Mucosa of stomach (tissue), 1 donor: ENCODE data around the gene CENPS.

Experiments
- H3K27me3 ChIP-seq: one replicate; pipeline ENCODE4 v1.7.0; 2013; ENCODE audit warnings: mild to moderate bottlenecking, low read length; ENCODE audit not compliant: control insufficient read depth, insufficient read depth
- H3K36me3 ChIP-seq: one replicate; pipeline ENCODE4 v1.7.0; 2013; ENCODE audit warnings: low read length; ENCODE audit not compliant: control insufficient read depth, insufficient read depth
- H3K4me1 ChIP-seq: one replicate; pipeline ENCODE4 v1.7.0; 2013; ENCODE audit warnings: mild to moderate bottlenecking, low read length; ENCODE audit not compliant: control insufficient read depth, insufficient read depth
- H3K4me3 ChIP-seq: one replicate; pipeline ENCODE4 v1.7.0; 2013; ENCODE audit warnings: low read length
- H3K9ac ChIP-seq: one replicate; pipeline ENCODE4 v1.7.0; 2013; ENCODE audit warnings: mild to moderate bottlenecking, low read length, moderate library complexity
- H3K9me3 ChIP-seq: one replicate; pipeline ENCODE4 v1.7.0; 2013; ENCODE audit warnings: mild to moderate bottlenecking, low read length, moderate library complexity; ENCODE audit not compliant: control insufficient read depth
- donor health status: Pancreatic carcinoma.

The CENPS gene

GRCh38 chr1:10430216-10431069 lies at the start of gene CENPS:
CENPS (plus strand) TSS chr1:10430433; CDS start chr1:10430518, 85 bp downstream.
- Histone ChIP-seq H3K36me3 (no peaks in the 10 kb centered on the region), H3K9me3 (no peaks in the 10 kb centered on the region), H3K4me3 (peak within 1 kb of the TSS; percentile 95), H3K9ac (peak within 1 kb of the TSS; percentile 78), H3K27me3 (no peaks in the 10 kb centered on the region), H3K4me1 (peaks cover 9% of the 10 kb centered on the region)

- Histone ChIP-seq H3K4me3 (no peak overlapping the region), H3K27me3 (no peaks in the 10 kb centered on the region)
These were observed 49.5 kb upstream of the CENPS start for GRCh38 chr1:10380594-10381275.

GRCh38 chr1:10383630-10384029 lies 46.6 kb upstream of the CENPS start:
- Histone ChIP-seq H3K4me1 (peaks cover 28% of the 10 kb centered on the region), H3K9me3 (no peaks in the 10 kb centered on the region), H3K4me3 (no peak overlapping the region), H3K36me3 (no peaks in the 10 kb centered on the region), H3K9ac (no peak overlapping the region), H3K27me3 (no peaks in the 10 kb centered on the region)

More at GRCh38 chr1:10380594-10381275, 49.5 kb upstream of the CENPS start:
- Histone ChIP-seq H3K4me1 (peaks cover 9% of the 10 kb centered on the region), H3K9ac (no peak overlapping the region), H3K9me3 (no peaks in the 10 kb centered on the region), H3K36me3 (no peaks in the 10 kb centered on the region)

- Histone ChIP-seq H3K4me1 (peaks cover 34% of the 10 kb centered on the region), H3K9me3 (no peaks in the 10 kb centered on the region), H3K9ac (no peak overlapping the region), H3K36me3 (no peaks in the 10 kb centered on the region), H3K4me3 (no peak overlapping the region), H3K27me3 (no peaks in the 10 kb centered on the region)
These were observed 46.0 kb upstream of the CENPS start for GRCh38 chr1:10384219-10384618.

- Histone ChIP-seq H3K4me1 (peaks cover 26% of the 10 kb centered on the region), H3K36me3 (no peaks in the 10 kb centered on the region), H3K9ac (peak overlapping the region; percentile 48), H3K9me3 (no peaks in the 10 kb centered on the region), H3K27me3 (no peaks in the 10 kb centered on the region), H3K4me3 (no peak overlapping the region)
These were observed 43.2 kb upstream of the CENPS start for GRCh38 chr1:10386761-10387676.

GRCh38 chr1:10387677-10388386 lies 42.4 kb upstream of the CENPS start:
- no peaks in the 10 kb centered on the region for H3K27me3 ChIP-seq
- peak overlapping the region; percentile 48 for H3K9ac ChIP-seq
- peaks cover 26% of the 10 kb centered on the region for H3K4me1 ChIP-seq
- no peaks in the 10 kb centered on the region for H3K9me3 ChIP-seq
- no peaks in the 10 kb centered on the region for H3K36me3 ChIP-seq
- H3K4me3 ChIP-seq = no peak overlapping the region

- Histone ChIP-seq H3K27me3 (no peaks in the 10 kb centered on the region), H3K4me3 (no peak overlapping the region), H3K36me3 (no peaks in the 10 kb centered on the region), H3K9me3 (no peaks in the 10 kb centered on the region), H3K9ac (no peak overlapping the region), H3K4me1 (peaks cover 26% of the 10 kb centered on the region)
These were observed 41.9 kb upstream of the CENPS start for GRCh38 chr1:10388387-10388715.

- Histone ChIP-seq H3K36me3 (no peaks in the 10 kb centered on the region), H3K4me3 (no peak overlapping the region), H3K9ac (no peak overlapping the region), H3K27me3 (no peaks in the 10 kb centered on the region), H3K4me1 (peaks cover 26% of the 10 kb centered on the region), H3K9me3 (no peaks in the 10 kb centered on the region)
These were observed 40.8 kb upstream of the CENPS start for GRCh38 chr1:10389271-10389973.

- no peaks in the 10 kb centered on the region for H3K36me3 ChIP-seq
- peaks cover 13% of the 10 kb centered on the region for H3K4me1 ChIP-seq
- no peaks in the 10 kb centered on the region for H3K27me3 ChIP-seq
- H3K9ac ChIP-seq = no peak overlapping the region
- H3K9me3 ChIP-seq = no peaks in the 10 kb centered on the region
- no peak overlapping the region for H3K4me3 ChIP-seq
These were observed 33.4 kb upstream of the CENPS start for GRCh38 chr1:10396870-10397269.

GRCh38 chr1:10398278-10398733 lies 31.9 kb upstream of the CENPS start:
- H3K36me3 ChIP-seq = no peaks in the 10 kb centered on the region
- H3K9ac ChIP-seq = peak overlapping the region; percentile 61
- H3K4me3 ChIP-seq = peak overlapping the region; percentile 82
- H3K9me3 ChIP-seq = no peaks in the 10 kb centered on the region
- peaks cover 13% of the 10 kb centered on the region for H3K4me1 ChIP-seq
- H3K27me3 ChIP-seq = no peaks in the 10 kb centered on the region
